Sigmoid colon (tissue), 4 donors: ENCODE results near the gene TRAF3.

ENCODE experiments used
- EP300 ChIP-seq, 4 donors: sonication (generic); formaldehyde crosslinking; IDR thresholded peaks; one replicate each; pipeline ENCODE4 v1.6.1; 2017; ENCODE audit warnings: antibody characterized with exemption in 4 of 4
- POLR2A ChIP-seq, 2 donors: fragments of 450-650 bp; IDR thresholded peaks; one replicate each; pipeline ENCODE4 v1.6.1; 2016; ENCODE audit warnings: antibody characterized with exemption in 2 of 2, mild to moderate bottlenecking in 2 of 2, moderate library complexity in 2 of 2
- POLR2AphosphoS5 ChIP-seq, 4 donors: sonication (generic); formaldehyde crosslinking; IDR thresholded peaks; one replicate each; pipeline ENCODE4 v1.6.1; 2017; ENCODE audit warnings: antibody characterized with exemption in 4 of 4
- TF ChIP-seq, protein P1 (sequence below), 4 experiments: fragments of 450-650 bp in 3 of 4; fragments of 200-600 bp in 1 of 4; IDR thresholded peaks; one replicate each; pipeline ENCODE4 v1.5.1; 2016 to 2019; ENCODE audit warnings: antibody characterized with exemption in 4 of 4, mild to moderate bottlenecking in 3 of 4, moderate library complexity in 2 of 4

- TF ChIP-seq POLR2A (IDR thresholded peaks at IDR 0.05) (no peak), POLR2AphosphoS5 (IDR thresholded peaks at IDR 0.05) (no peak), EP300 (IDR thresholded peaks at IDR 0.05) (no peak)
- TF ChIP-seq, protein P1, sequence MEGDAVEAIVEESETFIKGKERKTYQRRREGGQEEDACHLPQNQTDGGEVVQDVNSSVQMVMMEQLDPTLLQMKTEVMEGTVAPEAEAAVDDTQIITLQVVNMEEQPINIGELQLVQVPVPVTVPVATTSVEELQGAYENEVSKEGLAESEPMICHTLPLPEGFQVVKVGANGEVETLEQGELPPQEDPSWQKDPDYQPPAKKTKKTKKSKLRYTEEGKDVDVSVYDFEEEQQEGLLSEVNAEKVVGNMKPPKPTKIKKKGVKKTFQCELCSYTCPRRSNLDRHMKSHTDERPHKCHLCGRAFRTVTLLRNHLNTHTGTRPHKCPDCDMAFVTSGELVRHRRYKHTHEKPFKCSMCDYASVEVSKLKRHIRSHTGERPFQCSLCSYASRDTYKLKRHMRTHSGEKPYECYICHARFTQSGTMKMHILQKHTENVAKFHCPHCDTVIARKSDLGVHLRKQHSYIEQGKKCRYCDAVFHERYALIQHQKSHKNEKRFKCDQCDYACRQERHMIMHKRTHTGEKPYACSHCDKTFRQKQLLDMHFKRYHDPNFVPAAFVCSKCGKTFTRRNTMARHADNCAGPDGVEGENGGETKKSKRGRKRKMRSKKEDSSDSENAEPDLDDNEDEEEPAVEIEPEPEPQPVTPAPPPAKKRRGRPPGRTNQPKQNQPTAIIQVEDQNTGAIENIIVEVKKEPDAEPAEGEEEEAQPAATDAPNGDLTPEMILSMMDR (IDR thresholded peaks at IDR 0.05): no peak
Observed at GRCh38 chr14:102840115-102840514, 62.9 kb downstream of the TRAF3 start.
